ENCODE measurements around the gene UNC5C. TPM values are rescaled to one million over a fixed set of nuclear protein-coding genes. Genes with fewer than 3 reads are reported as not detected.

The UNC5C gene
- total RNA-seq, 4 donors from 2014 or later, result 0.44 to 0.68 (median 0.61) TPM

- TF ChIP-seq, protein P1, sequence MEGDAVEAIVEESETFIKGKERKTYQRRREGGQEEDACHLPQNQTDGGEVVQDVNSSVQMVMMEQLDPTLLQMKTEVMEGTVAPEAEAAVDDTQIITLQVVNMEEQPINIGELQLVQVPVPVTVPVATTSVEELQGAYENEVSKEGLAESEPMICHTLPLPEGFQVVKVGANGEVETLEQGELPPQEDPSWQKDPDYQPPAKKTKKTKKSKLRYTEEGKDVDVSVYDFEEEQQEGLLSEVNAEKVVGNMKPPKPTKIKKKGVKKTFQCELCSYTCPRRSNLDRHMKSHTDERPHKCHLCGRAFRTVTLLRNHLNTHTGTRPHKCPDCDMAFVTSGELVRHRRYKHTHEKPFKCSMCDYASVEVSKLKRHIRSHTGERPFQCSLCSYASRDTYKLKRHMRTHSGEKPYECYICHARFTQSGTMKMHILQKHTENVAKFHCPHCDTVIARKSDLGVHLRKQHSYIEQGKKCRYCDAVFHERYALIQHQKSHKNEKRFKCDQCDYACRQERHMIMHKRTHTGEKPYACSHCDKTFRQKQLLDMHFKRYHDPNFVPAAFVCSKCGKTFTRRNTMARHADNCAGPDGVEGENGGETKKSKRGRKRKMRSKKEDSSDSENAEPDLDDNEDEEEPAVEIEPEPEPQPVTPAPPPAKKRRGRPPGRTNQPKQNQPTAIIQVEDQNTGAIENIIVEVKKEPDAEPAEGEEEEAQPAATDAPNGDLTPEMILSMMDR (IDR thresholded peaks at IDR 0.05; ENCODE audit: low read depth), result no peak
These were observed 18.8 kb downstream of the UNC5C start for GRCh38 chr4:95529946-95530345.

- TF ChIP-seq, protein P1 (IDR thresholded peaks at IDR 0.05; ENCODE audit: low read depth), result no peak
These were observed 20.3 kb downstream of the UNC5C start for GRCh38 chr4:95528388-95528948.

GRCh38 chr4:95526075-95526474 lies 22.7 kb downstream of the UNC5C start:
- TF ChIP-seq, protein P1 (IDR thresholded peaks at IDR 0.05; ENCODE audit: low read depth), result no peak

DNA sequence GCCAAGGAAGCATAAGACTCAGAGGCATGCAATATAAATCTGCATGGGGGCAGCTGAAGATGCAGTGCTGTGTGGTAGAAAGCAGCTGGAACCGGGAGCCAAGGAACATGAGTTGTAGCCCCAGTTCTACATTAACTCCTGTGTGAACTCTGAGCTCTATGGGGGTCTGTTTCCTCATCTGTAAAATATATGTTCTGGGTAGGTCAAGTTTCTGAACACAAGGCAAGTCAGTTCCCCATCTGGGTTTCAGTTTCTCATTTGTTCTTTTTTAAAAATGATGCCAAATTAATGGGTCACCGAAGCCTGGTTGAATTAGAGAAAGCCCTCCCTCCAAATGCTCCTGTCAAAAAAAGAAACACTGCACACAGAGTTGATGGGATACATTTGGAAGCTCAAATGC lies 24.0 kb downstream of the UNC5C start:
- TF ChIP-seq, protein P1 (IDR thresholded peaks at IDR 0.05; ENCODE audit: low read depth), result no peak

DNA sequence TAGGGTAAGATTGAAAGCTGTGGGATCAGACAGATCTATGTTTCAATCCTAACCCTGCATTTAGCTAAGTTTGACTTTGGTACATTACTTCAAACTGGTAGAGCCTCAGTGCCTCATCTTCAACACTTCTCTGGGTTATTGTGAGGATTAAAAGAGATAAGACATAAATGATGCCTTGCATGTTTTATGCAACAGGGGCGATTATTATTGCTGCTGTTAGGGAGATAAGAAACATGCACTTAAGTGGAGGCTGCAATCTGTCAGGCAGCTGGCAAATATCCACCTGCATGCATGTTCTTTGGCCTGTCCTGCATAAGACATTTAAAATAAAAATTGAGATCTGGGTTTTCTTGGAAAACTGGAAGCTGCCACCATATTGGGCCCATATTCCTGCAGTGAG lies 24.6 kb downstream of the UNC5C start:
- TF ChIP-seq, protein P1 (IDR thresholded peaks at IDR 0.05; ENCODE audit: low read depth), result no peak

GRCh38 chr4:95522682-95523530 lies 25.9 kb downstream of the UNC5C start:
- TF ChIP-seq, protein P1 (IDR thresholded peaks at IDR 0.05; ENCODE audit: low read depth), result no peak

- TF ChIP-seq, protein P1 (IDR thresholded peaks at IDR 0.05; ENCODE audit: low read depth), result no peak
These were observed 31.0 kb downstream of the UNC5C start for GRCh38 chr4:95517576-95518345.
